ENCODE measurements around the gene DAD1.
"Not testable (repeated sequence)": the region's sequence is repeated elsewhere in the genome, so short reads cannot be mapped to it uniquely, and the experiment has no call there.

DAD1 gene

DNA sequence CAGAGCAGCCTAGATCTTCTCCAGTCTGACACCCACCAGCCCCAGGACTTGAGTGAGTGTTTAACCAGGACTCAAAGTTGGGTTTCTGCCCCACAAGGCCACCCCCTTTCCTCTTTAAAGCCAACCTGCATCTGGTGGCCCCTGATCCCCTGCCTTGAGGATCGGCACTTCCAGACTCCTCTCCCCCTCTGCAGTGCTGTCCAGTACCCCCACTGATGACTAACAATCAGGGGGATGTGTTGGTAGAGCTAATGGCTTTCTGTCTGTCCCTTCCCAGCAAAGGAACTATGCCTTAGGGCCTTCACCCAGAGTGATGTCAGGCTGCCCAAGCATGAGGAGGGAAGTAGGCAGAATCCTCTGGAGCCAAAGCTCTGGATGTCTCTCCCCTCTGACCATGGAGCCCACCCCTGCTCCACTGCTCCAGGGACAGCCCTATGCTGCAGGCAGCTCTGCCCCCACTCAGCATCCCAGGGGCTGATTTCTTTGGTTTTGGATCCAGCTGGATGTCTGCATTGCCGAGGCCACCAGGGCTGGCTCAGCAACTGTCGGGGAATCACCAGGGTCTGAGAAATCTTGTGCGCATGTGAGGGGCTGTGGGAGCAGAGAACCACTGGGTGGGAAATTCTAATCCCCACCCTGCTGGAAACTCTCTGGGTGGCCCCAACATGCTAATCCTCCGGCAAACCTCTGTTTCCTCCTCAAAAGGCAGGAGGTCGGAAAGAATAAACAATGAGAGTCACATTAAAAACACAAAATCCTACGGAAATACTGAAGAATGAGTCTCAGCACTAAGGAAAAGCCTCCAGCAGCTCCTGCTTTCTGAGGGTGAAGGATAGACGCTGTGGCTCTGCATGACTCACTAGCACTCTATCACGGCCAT, 42.9 kb downstream of the DAD1 start:
- Histone ChIP-seq H3K4me2 (ENCODE audit: low read length) (no peak overlapping the region), H3K79me2 (ENCODE audit: insufficient read depth, low read length) (no peaks in the 10 kb centered on the region), H3K4me1 (ENCODE audit: insufficient read depth, low read length, severe bottlenecking) (peaks cover 22% of the 10 kb centered on the region), H3K27me3 (ENCODE audit: insufficient read depth, low read length) (no peaks in the 10 kb centered on the region), H3K9ac (ENCODE audit: low read length) (no peak overlapping the region), H3K36me3 (ENCODE audit: insufficient read depth, low read length) (peaks cover 38% of the 10 kb centered on the region), H2AFZ (ENCODE audit: low read length) (no peak overlapping the region), H3K27ac (ENCODE audit: low read depth, low read length, poor library complexity, severe bottlenecking) (no peak overlapping the region), H3K9me2 (ENCODE audit: low read depth, low read length) (no peaks in the 10 kb centered on the region), H3K9me3 (ENCODE audit: low read length) (no peaks in the 10 kb centered on the region), H4K20me1 (ENCODE audit: insufficient read depth, low read length) (no peaks in the 10 kb centered on the region), H3K4me3 (ENCODE audit: low read depth, low read length, poor library complexity, severe bottlenecking) (no peak overlapping the region), H3F3A (ENCODE audit: insufficient read depth, low read length) (no peaks in the 10 kb centered on the region)
- no peak for TF ChIP-seq EZH2 (IDR thresholded peaks at IDR 0.05; ENCODE audit: borderline replicate concordance, low read length)
- TF ChIP-seq CTCF (IDR thresholded peaks at IDR 0.05; ENCODE audit: low read length) = no peak

DNA sequence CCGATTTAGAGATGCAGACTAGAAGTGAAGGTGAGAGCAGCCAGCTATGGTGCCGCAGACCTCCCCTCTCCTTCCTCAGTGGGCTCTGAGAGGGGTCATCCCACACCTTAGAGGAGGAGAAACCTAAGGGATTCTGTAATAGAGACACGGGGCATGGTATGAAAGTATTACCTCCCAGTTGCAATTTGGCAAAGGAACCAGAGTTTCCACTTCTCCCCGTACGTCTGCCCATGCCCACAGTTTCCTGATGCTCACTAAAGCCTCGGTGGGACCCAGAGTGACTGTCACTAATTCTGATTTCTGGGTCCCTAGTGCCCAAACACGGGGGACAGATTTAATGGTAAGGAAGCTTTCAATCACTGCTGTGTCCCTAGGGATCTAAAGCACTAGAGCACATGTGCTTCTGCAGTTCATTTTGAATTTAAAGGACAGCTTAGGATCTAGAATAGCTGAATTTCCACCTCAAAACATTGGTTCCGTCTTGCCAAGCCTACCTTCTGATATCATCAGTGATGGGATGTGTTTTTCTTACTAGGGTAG, 44.1 kb downstream of the DAD1 start:
- Histone ChIP-seq H3K4me3 (ENCODE audit: low read depth, low read length, poor library complexity, severe bottlenecking) (no peak overlapping the region), H3K27ac (ENCODE audit: low read depth, low read length, poor library complexity, severe bottlenecking) (no peak overlapping the region), H3K79me2 (ENCODE audit: insufficient read depth, low read length) (no peaks in the 10 kb centered on the region), H4K20me1 (ENCODE audit: insufficient read depth, low read length) (no peaks in the 10 kb centered on the region), H3F3A (ENCODE audit: insufficient read depth, low read length) (no peaks in the 10 kb centered on the region), H3K9me3 (ENCODE audit: low read length) (no peaks in the 10 kb centered on the region), H3K27me3 (ENCODE audit: insufficient read depth, low read length) (no peaks in the 10 kb centered on the region), H2AFZ (ENCODE audit: low read length) (no peak overlapping the region), H3K9me2 (ENCODE audit: low read depth, low read length) (no peaks in the 10 kb centered on the region), H3K4me2 (ENCODE audit: low read length) (no peak overlapping the region), H3K4me1 (ENCODE audit: insufficient read depth, low read length, severe bottlenecking) (peaks cover 12% of the 10 kb centered on the region), H3K9ac (ENCODE audit: low read length) (no peak overlapping the region), H3K36me3 (ENCODE audit: insufficient read depth, low read length) (peaks cover 38% of the 10 kb centered on the region)
- TF ChIP-seq CTCF (IDR thresholded peaks at IDR 0.05; ENCODE audit: low read length) (no peak), EZH2 (IDR thresholded peaks at IDR 0.05; ENCODE audit: borderline replicate concordance, low read length) (no peak)

GRCh38 chr14:22544406-22544805, 44.6 kb downstream of the DAD1 start:
- Histone ChIP-seq H3K9me3 (ENCODE audit: low read length) (no peaks in the 10 kb centered on the region), H3F3A (ENCODE audit: insufficient read depth, low read length) (no peaks in the 10 kb centered on the region), H3K36me3 (ENCODE audit: insufficient read depth, low read length) (peaks cover 37% of the 10 kb centered on the region), H2AFZ (ENCODE audit: low read length) (no peak overlapping the region), H3K4me3 (ENCODE audit: low read depth, low read length, poor library complexity, severe bottlenecking) (no peak overlapping the region), H3K9ac (ENCODE audit: low read length) (no peak overlapping the region), H3K4me1 (ENCODE audit: insufficient read depth, low read length, severe bottlenecking) (peaks cover 12% of the 10 kb centered on the region), H3K9me2 (ENCODE audit: low read depth, low read length) (no peaks in the 10 kb centered on the region), H3K79me2 (ENCODE audit: insufficient read depth, low read length) (no peaks in the 10 kb centered on the region), H4K20me1 (ENCODE audit: insufficient read depth, low read length) (no peaks in the 10 kb centered on the region), H3K27me3 (ENCODE audit: insufficient read depth, low read length) (no peaks in the 10 kb centered on the region), H3K27ac (ENCODE audit: low read depth, low read length, poor library complexity, severe bottlenecking) (no peak overlapping the region), H3K4me2 (ENCODE audit: low read length) (no peak overlapping the region)
- no peak for TF ChIP-seq EZH2 (IDR thresholded peaks at IDR 0.05; ENCODE audit: borderline replicate concordance, low read length)

DNA sequence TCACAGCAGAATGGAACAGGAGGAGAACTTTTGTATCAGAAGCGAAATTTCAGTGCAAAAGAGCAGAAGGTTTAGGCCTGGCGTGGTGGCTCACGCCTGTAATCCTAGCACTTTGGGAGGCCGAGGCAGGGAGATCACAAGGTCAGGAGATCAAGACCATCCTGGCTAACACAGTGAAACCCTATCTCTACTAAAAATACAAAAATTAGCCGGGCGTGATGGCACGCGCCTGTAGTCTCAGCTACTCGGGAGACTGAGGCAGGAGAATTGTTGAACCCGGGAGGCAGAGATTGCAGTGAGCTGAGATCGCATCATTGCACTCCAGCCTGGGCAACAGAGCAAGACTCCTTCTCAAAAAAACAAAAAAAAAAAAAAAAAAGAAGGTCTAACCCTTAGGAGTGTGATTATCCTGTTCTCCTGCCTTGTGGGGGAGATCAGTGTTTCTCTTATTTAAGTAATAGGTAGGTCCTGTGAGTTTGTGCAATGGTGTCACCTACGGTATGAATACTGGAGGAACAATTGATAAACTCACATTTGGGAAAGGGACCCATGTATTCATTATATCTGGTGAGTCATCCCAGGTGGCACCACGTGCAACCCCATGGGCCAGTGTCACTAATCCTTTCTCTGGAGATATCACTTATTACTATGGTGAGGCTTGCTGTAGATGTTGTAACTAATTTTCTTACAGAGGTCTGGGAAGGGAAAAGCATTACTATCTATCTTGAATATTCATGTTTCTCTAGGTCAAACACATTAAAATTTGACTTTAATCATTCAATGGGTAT, 45.3 kb downstream of the DAD1 start:
- H3K4me1 ChIP-seq (ENCODE audit: insufficient read depth, low read length, severe bottlenecking); H4K20me1 ChIP-seq (ENCODE audit: insufficient read depth, low read length); H3F3A ChIP-seq (ENCODE audit: insufficient read depth, low read length); H3K79me2 ChIP-seq (ENCODE audit: insufficient read depth, low read length); H3K27me3 ChIP-seq (ENCODE audit: insufficient read depth, low read length); H3K9ac ChIP-seq (ENCODE audit: low read length); H3K9me2 ChIP-seq (ENCODE audit: low read depth, low read length); H3K4me3 ChIP-seq (ENCODE audit: low read depth, low read length, poor library complexity, severe bottlenecking); H3K4me2 ChIP-seq (ENCODE audit: low read length); H3K27ac ChIP-seq (ENCODE audit: low read depth, low read length, poor library complexity, severe bottlenecking); H3K9me3 ChIP-seq (ENCODE audit: low read length); H2AFZ ChIP-seq (ENCODE audit: low read length): not testable (repeated sequence)
- peaks cover 37% of the 10 kb centered on the region for H3K36me3 ChIP-seq (ENCODE audit: insufficient read depth, low read length)

All from OCI-LY1 (cell line).